ENCODE results near the gene RAX.
"Not testable (repeated sequence)": the region's sequence is repeated elsewhere in the genome, so short reads cannot be mapped to it uniquely, and the experiment has no call there.

The RAX gene

GRCh38 chr18:59272221-59272888 lies 899 bp downstream of the RAX start:
- no peak for DNase-seq

GRCh38 chr18:59271606-59272220 lies 1.5 kb downstream of the RAX start:
- no peak for DNase-seq

GRCh38 chr18:59270689-59271257 lies 2.5 kb downstream of the RAX start:
- no peak for DNase-seq

GRCh38 chr18:59269563-59270119 lies 3.6 kb downstream of the RAX start:
- DNase-seq: no peak

DNA sequence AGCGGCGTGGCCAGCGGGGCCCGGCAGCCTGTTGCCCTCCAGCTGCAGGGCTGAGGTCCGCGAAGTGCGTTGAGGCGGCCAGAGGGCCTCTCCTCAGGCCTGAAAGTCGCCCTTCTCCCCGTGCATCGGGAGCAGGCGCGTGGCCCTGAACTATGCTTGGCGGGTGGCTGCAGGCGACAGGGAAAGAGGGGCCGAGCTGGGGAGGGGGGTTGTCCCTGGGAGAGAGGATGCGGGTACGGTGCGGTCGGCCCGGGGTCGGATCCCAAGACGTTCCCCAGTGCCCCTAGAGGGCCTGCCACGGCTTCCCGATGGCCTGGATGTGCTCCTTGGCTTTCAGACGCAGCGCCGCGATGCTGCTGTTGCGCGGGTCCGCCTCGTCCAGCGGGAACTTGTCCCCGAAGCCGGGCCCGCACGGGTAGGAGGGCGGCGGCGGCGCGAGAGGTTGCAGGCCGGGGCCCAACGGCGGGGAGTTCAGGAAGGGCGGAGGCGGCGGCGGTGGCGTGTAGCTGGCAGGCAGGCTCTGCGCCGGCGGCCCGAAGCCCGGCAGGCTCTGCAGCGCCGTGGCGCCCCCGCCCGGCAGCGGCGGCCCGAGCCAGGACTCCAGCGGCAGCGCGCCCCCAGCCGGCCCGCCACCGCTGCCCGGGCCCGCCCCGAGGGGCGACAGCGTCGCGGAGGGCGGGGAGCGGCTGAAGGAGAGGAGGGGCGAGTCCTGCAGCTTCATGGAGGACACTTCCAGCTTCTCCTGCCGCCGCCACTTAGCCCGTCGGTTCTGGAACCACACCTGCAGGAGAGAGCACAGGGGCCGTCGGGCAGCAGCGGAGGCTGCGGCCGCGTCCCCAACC lies 4.3 kb downstream of the RAX start:
- DNase-seq: no peak

GRCh38 chr18:59268127-59268720 lies 5.0 kb downstream of the RAX start:
- DNase-seq: no peak

GRCh38 chr18:59267503-59268126 lies 5.6 kb downstream of the RAX start:
- DNase-seq: no peak

GRCh38 chr18:59266886-59267502 lies 6.3 kb downstream of the RAX start:
- no peak for DNase-seq

DNA sequence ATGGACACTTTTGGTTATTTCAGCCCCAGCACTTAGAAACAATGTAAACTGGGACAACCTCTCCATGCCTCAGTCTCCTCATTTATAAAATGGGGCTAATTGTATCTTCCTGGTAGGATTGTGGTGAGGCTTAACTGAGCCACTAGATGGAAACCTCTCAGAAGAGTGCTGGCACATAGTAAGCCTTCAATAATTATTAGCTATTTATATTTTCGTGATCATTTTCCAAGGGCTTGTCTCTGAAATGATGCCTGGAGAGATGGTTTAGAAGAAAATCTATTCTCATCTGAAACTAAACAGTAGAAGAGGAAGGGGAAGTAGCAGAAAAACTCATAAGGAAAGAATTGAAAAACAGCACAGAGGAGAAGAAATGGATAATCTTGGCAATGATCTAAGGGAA lies 6.8 kb downstream of the RAX start:
- no peak for DNase-seq

GRCh38 chr18:59265974-59266369 lies 7.3 kb downstream of the RAX start:
- DNase-seq: no peak

DNA sequence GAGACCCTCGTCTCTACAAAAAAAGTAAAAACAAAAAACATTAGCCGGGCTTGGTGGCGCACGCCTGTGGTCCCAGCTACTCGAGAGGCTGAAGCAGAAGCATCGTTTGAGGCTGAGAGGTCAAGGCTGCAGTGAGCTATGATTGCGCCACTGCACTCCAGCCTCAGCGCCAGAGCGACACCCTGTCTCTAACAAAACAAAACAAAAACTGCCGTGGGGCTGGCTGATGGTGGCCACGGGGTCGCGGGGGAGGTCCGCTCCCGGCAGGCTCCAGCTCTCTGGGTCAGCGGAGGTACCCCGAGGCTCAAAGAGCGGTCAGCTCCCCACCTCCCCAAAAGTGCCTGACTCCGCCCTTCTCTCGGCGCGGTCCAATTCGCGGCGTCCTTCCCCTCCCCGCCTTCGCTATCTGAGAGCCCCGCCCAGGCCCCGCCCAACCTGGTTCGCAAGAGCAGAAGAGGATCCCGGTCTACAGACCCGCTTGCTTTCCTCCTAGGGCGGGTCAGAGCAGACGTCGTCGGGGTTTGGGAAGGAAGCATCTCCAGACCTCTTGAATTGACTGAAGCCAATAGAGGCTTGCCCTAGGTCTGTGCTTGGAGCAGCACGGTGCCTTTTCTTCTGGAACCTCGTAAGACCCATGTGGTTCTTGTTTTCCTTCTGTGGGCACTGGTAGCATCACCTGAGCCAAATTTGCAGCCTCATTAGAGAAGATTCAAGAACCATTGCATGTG lies 7.8 kb downstream of the RAX start:
- no peak for DNase-seq

DNA sequence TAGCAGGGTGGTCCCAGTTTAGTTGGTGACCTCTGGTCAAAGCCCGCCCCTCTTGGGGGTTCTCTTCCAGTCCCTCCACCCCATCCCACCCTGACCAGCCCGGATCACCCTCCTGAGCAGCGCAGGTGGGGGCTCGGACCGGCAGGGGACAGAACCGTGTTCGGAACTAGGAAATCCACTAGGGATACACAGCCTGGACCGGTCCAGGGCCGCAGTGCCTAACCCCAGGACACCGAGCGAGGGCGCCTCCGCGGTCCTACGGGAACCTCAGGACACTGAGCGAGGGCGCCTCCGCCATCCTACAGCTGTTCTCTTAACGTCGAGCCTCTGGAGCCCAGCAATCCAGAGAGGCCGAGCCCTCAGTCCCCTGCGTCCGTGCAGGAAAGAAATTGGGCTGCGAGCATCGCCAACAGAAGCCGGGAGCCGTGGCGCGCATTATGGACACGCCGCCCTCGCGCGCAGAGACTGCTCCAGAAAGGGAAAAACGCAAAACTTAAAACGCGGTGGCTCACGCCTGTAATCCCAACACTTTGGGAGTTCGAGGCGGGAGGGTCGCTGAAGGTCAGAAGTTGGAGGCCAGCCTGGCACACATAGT lies 8.5 kb downstream of the RAX start:
- DNase-seq: no peak

DNA sequence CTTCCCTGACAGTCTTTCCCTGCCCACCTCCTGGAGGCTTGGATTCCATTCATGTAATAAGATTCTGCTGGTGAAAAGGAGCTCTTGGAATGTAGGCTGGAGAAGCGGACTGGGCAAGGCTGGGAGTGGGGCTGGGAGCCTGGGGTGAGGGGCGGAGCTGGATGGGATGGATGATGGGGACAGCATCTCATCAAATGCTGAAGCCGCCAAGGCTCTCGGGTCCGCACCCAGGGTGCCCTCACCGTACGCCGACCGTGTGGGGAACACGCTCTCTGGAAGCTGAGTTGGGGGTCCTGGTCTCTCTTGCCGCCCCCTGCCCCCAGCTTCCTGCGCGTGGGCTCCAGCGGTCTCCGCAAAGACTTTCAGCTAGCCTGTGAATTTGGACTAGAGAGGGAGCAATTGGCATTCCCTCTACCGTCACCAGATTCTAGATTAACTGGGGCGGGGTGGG lies 9.1 kb downstream of the RAX start:
- DNase-seq: no peak

DNA sequence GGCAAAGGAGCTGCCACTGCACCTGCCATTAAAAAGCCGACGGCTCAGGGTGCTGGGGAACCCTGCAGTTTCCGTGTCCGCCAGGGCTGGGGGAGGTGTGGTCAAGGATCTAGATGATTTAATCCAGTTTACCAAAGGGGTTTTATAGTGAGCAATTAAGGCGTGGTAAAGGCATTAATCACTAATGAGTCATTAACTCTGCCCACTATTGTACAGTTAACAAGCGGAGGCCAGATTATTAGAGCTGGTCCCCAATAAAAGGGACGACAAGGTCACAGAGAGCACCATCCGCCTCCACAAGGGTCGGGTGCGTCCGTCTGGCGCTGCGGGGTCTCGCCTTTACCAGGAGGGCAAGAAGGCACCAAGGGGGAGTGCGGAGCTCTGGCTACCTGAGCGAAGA lies 9.6 kb downstream of the RAX start:
- no peak for DNase-seq

- DNase-seq: not testable (repeated sequence)
Measured at GRCh38 chr18:59262243-59262642, 11.0 kb downstream of the RAX start.

DNA sequence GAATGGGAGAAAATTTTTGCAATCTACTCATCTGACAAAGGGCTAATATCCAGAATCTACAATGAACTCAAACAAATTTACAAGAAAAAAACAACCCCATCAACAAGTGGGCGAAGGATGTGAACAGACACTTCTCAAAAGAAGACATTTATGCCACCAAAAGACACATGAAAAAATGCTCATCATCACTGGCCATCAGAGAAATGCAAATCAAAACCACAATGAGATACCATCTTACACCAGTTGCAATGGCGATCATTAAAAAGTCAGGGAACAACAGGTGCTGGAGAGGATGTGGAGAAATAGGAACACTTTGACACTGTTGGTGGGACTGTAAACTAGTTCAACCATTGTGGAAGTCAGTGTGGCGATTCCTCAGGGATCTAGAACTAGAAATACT lies 11.4 kb downstream of the RAX start:
- DNase-seq: not testable (repeated sequence)

- not testable (repeated sequence) for DNase-seq
Measured at GRCh38 chr18:59255491-59255890, 17.8 kb downstream of the RAX start.

GRCh38 chr18:59249199-59249774 lies 24.0 kb downstream of the RAX start:
- DNase-seq: peak; percentile 20

- DNase-seq: no peak
Measured at GRCh38 chr18:59246796-59247195, 26.5 kb downstream of the RAX start.

GRCh38 chr18:59242906-59243305 lies 30.3 kb downstream of the RAX start:
- DNase-seq: no peak

Data from CD4-positive, alpha-beta T cell treated with Interleukin-4 for 4 hours (primary cell).